Progenitor cell of endocrine pancreas (in vitro differentiated cells): ENCODE data around the gene TOP3B. TPM values are rescaled to one million over a fixed set of nuclear protein-coding genes. Genes with fewer than 3 reads are reported as not detected.

Experiments
- DNase-seq: peaks from one replicate; pipeline ENCODE4 v3.0.0; 2021; ENCODE audit warnings: low spot score; ENCODE audit not compliant: unreplicated experiment
- H3K27ac Mint-ChIP-seq: 2 replicates; pipeline ENCODE4 v1.8.0; 2021; ENCODE audit warnings: mild to moderate bottlenecking, moderate library complexity, mixed read lengths
- H3K27me3 Mint-ChIP-seq: 2 replicates; pipeline ENCODE4 v1.8.0; 2021; ENCODE audit warnings: mixed read lengths
- H3K36me3 Mint-ChIP-seq: 2 replicates; pipeline ENCODE4 v1.8.0; 2022; ENCODE audit warnings: mixed read lengths; ENCODE audit not compliant: insufficient read depth
- H3K4me1 Mint-ChIP-seq: 2 replicates; pipeline ENCODE4 v1.8.0; 2021; ENCODE audit warnings: low read depth, mixed read lengths
- H3K4me3 Mint-ChIP-seq: 2 replicates; pipeline ENCODE4 v1.8.0; 2021; ENCODE audit warnings: low read depth, mild to moderate bottlenecking, moderate library complexity, mixed read lengths
- H3K9me3 Mint-ChIP-seq: 2 replicates; pipeline ENCODE4 v1.8.0; 2021; ENCODE audit warnings: low read depth, mixed read lengths
- CTCF ChIP-seq: fragments of 200-600 bp; sonication (generic); IDR thresholded peaks from one replicate; pipeline ENCODE4 v1.5.0; 2021; ENCODE audit warnings: antibody characterized with exemption, mild to moderate bottlenecking; ENCODE audit not compliant: unreplicated experiment
- total RNA-seq: library from RNA; stranded (reverse); gene quantifications from 2 replicates; pipeline ENCODE4 v1.2.1, GENCODE V29; 2021

Gene TOP3B
- total RNA-seq, 1 donor from 2014 or later: 83.3 TPM

DNA sequence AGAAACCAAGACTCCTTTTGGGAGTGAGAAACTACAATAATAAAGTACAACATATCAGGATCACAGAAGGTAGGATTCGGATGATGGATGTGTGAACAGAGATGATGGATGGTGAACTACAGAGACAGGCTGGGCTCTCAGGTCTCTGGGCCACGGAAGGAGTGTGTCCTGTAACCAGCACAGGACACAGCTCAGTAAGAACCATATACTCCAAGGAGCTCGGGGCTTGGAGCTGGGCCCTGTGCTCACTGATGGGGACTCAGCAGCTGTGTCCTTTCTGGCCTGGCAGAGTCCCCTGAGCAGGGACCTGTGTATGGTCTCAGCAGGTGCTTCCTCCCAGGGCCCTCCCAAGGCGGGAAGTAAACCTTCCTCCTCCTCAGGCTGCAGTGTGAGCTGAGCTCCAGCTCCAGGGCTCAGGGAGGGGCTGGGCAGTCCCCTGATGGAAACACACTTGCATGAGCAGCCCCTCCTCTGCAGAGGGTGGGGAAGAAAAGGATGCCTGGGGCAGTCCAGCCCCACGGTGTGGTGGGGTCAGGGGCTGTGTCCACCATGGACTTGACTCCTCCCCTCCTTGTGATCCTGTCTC lies 39.8 kb upstream of the TOP3B start:
- Mint-ChIP-seq H3K36me3 (no peaks in the 10 kb centered on the region), H3K27ac (no peak overlapping the region), H3K4me3 (no peak overlapping the region), H3K9me3 (no peaks in the 10 kb centered on the region), H3K4me1 (peaks cover 9% of the 10 kb centered on the region), H3K27me3 (peaks cover 29% of the 10 kb centered on the region)
- TF ChIP-seq CTCF: no peak
- DNase-seq: no peak

DNA sequence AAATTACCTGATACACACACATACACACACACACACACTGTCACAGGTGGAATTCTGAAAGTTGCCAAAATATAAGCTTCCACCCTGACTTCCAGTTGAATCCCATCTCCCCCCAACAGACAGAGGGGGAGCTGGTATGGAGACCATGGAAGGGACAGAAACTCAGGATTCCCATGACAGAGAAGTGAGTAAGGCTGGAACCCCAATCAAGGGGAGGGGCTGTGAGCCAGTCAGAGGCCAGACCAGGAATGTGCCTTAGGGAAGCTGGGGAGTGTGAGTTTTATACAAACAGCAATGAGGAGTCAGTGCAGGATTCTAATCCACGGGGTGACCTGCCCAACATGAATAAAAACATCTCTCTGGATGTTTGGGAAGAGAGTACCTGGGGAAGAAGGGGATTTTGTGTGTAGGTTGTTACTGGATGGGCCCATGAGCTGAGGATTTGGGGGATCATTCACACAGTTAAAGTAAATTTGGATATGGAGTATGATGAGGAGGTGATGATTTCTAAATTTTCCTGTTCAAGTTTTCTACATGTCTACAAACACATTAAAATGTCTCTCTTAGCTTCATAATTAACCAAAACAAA lies 38.7 kb upstream of the TOP3B start:
- DNase-seq: no peak
- Mint-ChIP-seq H3K4me3 (no peak overlapping the region), H3K27ac (no peak overlapping the region), H3K9me3 (no peaks in the 10 kb centered on the region), H3K27me3 (peaks cover 25% of the 10 kb centered on the region), H3K4me1 (peaks cover 9% of the 10 kb centered on the region), H3K36me3 (no peaks in the 10 kb centered on the region)
- no peak for TF ChIP-seq CTCF

GRCh38 chr22:22020425-22020852 lies 37.9 kb upstream of the TOP3B start:
- Mint-ChIP-seq H3K4me1 (peaks cover 9% of the 10 kb centered on the region), H3K27ac (no peak overlapping the region), H3K4me3 (no peak overlapping the region), H3K9me3 (no peaks in the 10 kb centered on the region), H3K36me3 (no peaks in the 10 kb centered on the region), H3K27me3 (peaks cover 26% of the 10 kb centered on the region)
- no peak for TF ChIP-seq CTCF
- no peak for DNase-seq

DNA sequence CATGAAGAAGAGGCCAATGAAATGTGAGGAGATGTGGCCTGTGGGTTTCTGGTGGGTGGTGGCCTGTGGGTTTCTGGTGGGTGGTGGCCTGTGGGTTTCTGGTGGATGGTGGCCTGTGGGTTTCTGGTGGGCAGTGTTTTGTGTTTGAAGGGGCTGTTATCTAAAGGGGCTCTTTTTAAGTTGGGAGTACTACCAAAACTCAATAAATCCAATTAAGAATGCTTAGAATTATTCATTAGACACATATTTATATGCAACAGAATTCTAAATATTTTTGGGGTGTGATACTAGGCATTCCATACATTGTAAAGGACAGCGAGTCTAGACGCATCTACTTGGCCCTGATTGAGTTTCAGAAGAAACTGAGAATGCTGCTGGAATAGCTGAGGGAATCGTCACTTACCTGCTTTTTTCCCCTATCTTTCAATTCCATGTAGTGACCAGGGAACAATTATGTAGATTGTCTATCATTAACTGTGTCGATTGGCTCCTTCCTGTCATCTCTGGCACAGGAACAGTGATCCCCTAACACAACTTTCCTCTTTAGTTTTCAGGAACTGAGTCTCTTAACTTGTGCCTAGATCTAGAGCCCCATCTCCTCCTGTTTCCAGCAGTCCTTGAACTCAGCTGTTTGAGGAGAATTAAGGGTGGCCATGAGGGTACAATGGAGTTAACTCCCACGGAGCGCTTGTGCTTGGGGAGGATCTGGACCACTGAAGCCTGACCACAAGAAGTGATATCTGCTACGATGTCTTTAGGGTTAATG lies 37.3 kb upstream of the TOP3B start:
- no peak for TF ChIP-seq CTCF
- Mint-ChIP-seq H3K9me3 (no peaks in the 10 kb centered on the region), H3K4me3 (no peak overlapping the region), H3K4me1 (peaks cover 9% of the 10 kb centered on the region), H3K27ac (no peak overlapping the region), H3K36me3 (no peaks in the 10 kb centered on the region), H3K27me3 (peaks cover 25% of the 10 kb centered on the region)
- DNase-seq: no peak

DNA sequence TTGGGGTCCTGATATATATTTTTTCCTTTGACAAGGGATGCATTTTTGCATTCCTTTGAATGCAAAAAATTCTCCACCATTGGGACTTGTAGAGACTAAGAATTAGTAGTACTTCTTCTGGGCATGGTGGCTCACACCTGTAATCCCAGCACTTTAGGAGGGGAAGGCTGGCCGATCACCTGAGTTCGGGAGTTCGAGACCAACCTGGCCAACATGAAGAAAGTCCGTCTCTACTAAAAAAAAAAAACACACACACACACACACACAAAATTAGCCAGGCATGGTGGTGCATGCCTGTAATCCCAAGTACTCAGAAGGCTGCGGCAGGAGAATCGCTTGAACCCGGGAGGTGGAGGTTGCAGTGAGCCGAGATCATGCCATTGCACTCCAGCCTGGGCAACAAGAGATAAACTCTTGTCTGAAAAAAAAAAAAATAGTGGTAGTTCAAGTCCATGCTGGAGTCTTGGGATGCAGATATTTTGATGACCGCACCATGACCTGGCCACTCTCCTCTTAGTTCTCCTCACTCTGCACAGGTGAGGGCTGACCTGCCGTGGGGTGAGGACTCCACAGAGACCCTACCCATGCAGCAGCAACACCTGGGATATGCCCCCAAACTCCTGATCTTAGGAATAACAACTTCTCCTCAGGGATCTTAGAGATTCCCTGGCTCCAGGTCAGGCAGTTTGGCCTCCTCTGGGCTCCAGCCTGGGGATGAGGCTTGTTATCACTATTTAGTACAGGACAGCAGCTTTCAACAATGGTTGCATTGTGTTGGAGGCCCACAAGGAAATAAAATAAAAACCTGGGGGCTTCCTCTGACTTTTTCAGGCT lies 36.5 kb upstream of the TOP3B start:
- Mint-ChIP-seq H3K27ac (no peak overlapping the region), H3K27me3 (peaks cover 24% of the 10 kb centered on the region), H3K9me3 (no peaks in the 10 kb centered on the region), H3K4me3 (no peak overlapping the region), H3K4me1 (peaks cover 9% of the 10 kb centered on the region), H3K36me3 (no peaks in the 10 kb centered on the region)
- no peak for DNase-seq
- TF ChIP-seq CTCF: no peak
